Right atrium auricular region (tissue), 2 donors: ENCODE results near the gene DIPK1A. TPM values are rescaled to one million over a fixed set of nuclear protein-coding genes. Genes with fewer than 3 reads are reported as not detected.

Experiments
- DNase-seq: peaks from one replicate; pipeline ENCODE4 v3.0.0-alpha.2; 2019; ENCODE audit warnings: low spot score
- H3K27ac ChIP-seq, 2 donors: fragments of 200-600 bp; sonication (generic); 1 replicate in 1 of 2; 2 replicates in 1 of 2; pipeline ENCODE4 v1.5.1; 2016 to 2019
- H3K27me3 ChIP-seq, 2 donors: fragments of 200-600 bp; sonication (generic); one replicate each; pipeline versions ENCODE4 v1.5.1 to v1.6.0; 2017 to 2019
- H3K36me3 ChIP-seq: fragments of 200-600 bp; sonication (generic); one replicate; pipeline ENCODE4 v1.5.1; 2016
- H3K4me1 ChIP-seq, 2 donors: fragments of 200-600 bp; sonication (generic); one replicate each; pipeline versions ENCODE4 v1.5.1 to v1.6.0; 2017 to 2019
- H3K4me3 ChIP-seq, 2 donors: fragments of 200-600 bp; sonication (generic); 1 replicate in 1 of 2; 2 replicates in 1 of 2; pipeline ENCODE4 v1.5.1; 2017 to 2019; ENCODE audit warnings: mild to moderate bottlenecking in 1 of 2, moderate library complexity in 1 of 2
- H3K9me3 ChIP-seq, 2 donors: fragments of 200-600 bp; sonication (generic); one replicate each; pipeline ENCODE4 v1.5.1; 2019
- CTCF ChIP-seq, 2 donors: fragments of 200-600 bp; sonication (generic); IDR thresholded peaks; one replicate each; pipeline ENCODE4 v1.5.1; 2019; ENCODE audit warnings: antibody characterized with exemption in 2 of 2
- total RNA-seq, 2 donors: library from RNA; depleted of rRNA; stranded (reverse); fragments of >200 nt; gene quantifications; one replicate each; pipeline ENCODE4 v1.1.0, GENCODE V29; 2016

The DIPK1A gene
- total RNA-seq, 2 donors from 2014 or later = 5.9 to 7.9 TPM

GRCh38 chr1:92805216-92805615 lies 156.0 kb downstream of the DIPK1A start:
- H3K27me3 ChIP-seq = no peaks in the 10 kb centered on the region
- H3K4me3 ChIP-seq = no peak overlapping the region
- peak overlapping the region; percentile 40 to 57 for H3K27ac ChIP-seq
- TF ChIP-seq CTCF (IDR thresholded peaks at IDR 0.05) = no peak
- DNase-seq = no peak
- no peaks in the 10 kb centered on the region for H3K36me3 ChIP-seq
- no peaks in the 10 kb centered on the region for H3K9me3 ChIP-seq
- peaks cover 0 to 16% of the 10 kb centered on the region in 2 donors for H3K4me1 ChIP-seq

GRCh38 chr1:92804721-92805201 lies 156.5 kb downstream of the DIPK1A start:
- H3K4me3 ChIP-seq = no peak overlapping the region
- H3K4me1 ChIP-seq = peaks cover 0 to 16% of the 10 kb centered on the region in 2 donors
- no peaks in the 10 kb centered on the region for H3K27me3 ChIP-seq
- TF ChIP-seq CTCF (IDR thresholded peaks at IDR 0.05) = no peak
- H3K9me3 ChIP-seq = no peaks in the 10 kb centered on the region
- H3K27ac ChIP-seq = peak overlapping the region; percentile 40 to 57
- H3K36me3 ChIP-seq = no peaks in the 10 kb centered on the region
- DNase-seq = peak; percentile 95

GRCh38 chr1:92803140-92803887 lies 157.9 kb downstream of the DIPK1A start:
- Histone ChIP-seq H3K4me1 (peaks cover 0 to 16% of the 10 kb centered on the region in 2 donors), H3K4me3 (no peak overlapping the region), H3K27me3 (no peaks in the 10 kb centered on the region), H3K36me3 (no peaks in the 10 kb centered on the region), H3K27ac (no peak overlapping the region), H3K9me3 (no peaks in the 10 kb centered on the region)
- no peak for TF ChIP-seq CTCF (IDR thresholded peaks at IDR 0.05)
- no peak for DNase-seq

GRCh38 chr1:92797961-92798360 lies 163.3 kb downstream of the DIPK1A start:
- Histone ChIP-seq H3K36me3 (no peaks in the 10 kb centered on the region), H3K9me3 (no peaks in the 10 kb centered on the region), H3K4me3 (no peak overlapping the region), H3K27me3 (no peaks in the 10 kb centered on the region), H3K4me1 (peaks cover 0 to 4% of the 10 kb centered on the region in 2 donors), H3K27ac (no peak overlapping the region)
- DNase-seq = no peak
- TF ChIP-seq CTCF (IDR thresholded peaks at IDR 0.05) = no peak

- Histone ChIP-seq H3K9me3 (no peaks in the 10 kb centered on the region), H3K36me3 (no peaks in the 10 kb centered on the region), H3K4me3 (no peak overlapping the region), H3K27me3 (no peaks in the 10 kb centered on the region), H3K4me1 (peaks cover 0 to 7% of the 10 kb centered on the region in 2 donors), H3K27ac (no peak overlapping the region)
- DNase-seq = no peak
- TF ChIP-seq CTCF (IDR thresholded peaks at IDR 0.05) = no peak
Measured at GRCh38 chr1:92797297-92797696, 164.0 kb downstream of the DIPK1A start.
